ENCODE results near the gene SRSF4.

DNA sequence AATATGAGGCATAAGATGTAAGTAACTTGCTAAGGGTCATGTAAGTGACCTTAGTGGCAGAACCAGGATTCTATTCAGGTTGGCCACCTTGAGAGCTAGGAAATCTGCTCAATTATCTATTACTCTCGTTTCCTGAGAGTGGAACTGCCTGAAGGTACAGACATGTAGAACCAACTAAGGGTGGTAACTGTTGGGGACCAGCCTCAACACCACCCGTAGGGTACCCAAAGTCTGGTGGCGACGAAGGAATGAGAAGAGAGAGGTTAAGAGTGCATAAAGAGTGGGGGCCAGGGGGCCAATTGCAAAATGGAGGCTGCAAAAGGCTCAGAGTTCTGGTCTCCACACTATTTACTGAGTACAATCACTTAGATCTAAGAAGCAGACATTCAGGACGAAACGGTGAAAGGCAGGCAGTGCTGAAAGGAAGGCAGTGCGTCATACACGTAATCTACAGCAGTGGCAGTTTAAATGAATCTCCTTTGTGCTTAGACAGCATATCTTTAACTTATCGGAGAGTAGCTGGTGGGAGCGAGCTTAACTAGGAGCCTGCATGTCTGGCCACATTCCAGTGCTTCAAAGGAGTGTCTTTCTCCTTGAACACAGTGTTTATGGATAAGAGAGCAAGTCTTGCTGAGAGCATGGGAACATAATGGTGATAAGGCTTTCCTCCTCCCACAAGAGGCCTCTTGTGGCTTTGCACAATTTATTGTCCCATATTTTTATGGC is 25.0 kb downstream of the SRSF4 start:
- no peak for TF ChIP-seq POLR2A (IDR thresholded peaks at IDR 0.05)
- no peak for TF ChIP-seq EP300 (IDR thresholded peaks at IDR 0.05)
- TF ChIP-seq POLR2AphosphoS5 (IDR thresholded peaks at IDR 0.05) = no peak
- TF ChIP-seq, protein P1, sequence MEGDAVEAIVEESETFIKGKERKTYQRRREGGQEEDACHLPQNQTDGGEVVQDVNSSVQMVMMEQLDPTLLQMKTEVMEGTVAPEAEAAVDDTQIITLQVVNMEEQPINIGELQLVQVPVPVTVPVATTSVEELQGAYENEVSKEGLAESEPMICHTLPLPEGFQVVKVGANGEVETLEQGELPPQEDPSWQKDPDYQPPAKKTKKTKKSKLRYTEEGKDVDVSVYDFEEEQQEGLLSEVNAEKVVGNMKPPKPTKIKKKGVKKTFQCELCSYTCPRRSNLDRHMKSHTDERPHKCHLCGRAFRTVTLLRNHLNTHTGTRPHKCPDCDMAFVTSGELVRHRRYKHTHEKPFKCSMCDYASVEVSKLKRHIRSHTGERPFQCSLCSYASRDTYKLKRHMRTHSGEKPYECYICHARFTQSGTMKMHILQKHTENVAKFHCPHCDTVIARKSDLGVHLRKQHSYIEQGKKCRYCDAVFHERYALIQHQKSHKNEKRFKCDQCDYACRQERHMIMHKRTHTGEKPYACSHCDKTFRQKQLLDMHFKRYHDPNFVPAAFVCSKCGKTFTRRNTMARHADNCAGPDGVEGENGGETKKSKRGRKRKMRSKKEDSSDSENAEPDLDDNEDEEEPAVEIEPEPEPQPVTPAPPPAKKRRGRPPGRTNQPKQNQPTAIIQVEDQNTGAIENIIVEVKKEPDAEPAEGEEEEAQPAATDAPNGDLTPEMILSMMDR (IDR thresholded peaks at IDR 0.05) = no peak

All from upper lobe of left lung (tissue), 4 donors.